Measurements from ENCODE around the gene TMEM109. TPM values are rescaled to one million over a fixed set of nuclear protein-coding genes. Genes with fewer than 3 reads are reported as not detected.

TMEM109 gene
- total and polyA plus RNA-seq, 5 donors = 103 to 119 (median 116) TPM

DNA sequence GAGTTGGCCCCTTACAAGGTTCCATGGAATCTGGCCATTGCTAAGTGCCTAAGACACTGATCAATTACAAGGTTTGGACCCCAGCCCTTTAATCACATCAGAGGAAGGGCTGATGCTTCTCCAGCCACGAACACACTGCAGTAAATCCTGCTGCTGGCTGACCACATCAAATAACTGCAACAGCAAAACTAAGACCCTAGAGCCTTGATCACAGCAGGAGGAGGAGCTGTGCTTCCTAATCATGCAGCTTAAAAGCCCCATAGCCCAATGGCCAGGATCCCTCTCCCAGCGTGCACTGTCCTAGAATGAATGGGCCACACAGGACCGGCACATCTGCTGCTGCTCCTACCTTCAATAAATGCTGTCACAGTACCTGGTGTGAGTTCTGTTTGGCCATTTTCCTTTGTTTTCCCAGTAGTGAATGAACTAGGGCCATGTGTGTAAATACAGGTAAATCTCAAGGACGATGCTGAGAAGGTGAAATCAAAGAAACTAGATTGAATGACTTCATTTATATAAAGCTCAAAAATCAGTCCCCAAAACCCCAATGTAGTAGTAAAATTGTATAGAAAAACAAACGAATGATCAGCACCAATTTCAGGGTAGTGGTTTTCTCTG, 33.9 kb upstream of the TMEM109 start:
- Histone ChIP-seq H3K4me1 (ENCODE audit: control insufficient read depth, insufficient read depth, low read length) (no peaks in the 10 kb centered on the region), H3K27me3 (ENCODE audit: control insufficient read depth, insufficient read depth) (no peaks in the 10 kb centered on the region), H3K4me3 (ENCODE audit: low read length) (no peak overlapping the region), H3K9me3 (ENCODE audit: control insufficient read depth, low read length) (no peaks in the 10 kb centered on the region), H3K27ac (ENCODE audit: low read length) (no peak overlapping the region)
- intact Hi-C loops (cut with DNase I) = no loop called here
- 91% methylated on average over 5 of the region's 5 CpGs for WGBS
- DNase-seq (peak in 1 of 3 donors; percentile 1), ATAC-seq (no peak)

DNA sequence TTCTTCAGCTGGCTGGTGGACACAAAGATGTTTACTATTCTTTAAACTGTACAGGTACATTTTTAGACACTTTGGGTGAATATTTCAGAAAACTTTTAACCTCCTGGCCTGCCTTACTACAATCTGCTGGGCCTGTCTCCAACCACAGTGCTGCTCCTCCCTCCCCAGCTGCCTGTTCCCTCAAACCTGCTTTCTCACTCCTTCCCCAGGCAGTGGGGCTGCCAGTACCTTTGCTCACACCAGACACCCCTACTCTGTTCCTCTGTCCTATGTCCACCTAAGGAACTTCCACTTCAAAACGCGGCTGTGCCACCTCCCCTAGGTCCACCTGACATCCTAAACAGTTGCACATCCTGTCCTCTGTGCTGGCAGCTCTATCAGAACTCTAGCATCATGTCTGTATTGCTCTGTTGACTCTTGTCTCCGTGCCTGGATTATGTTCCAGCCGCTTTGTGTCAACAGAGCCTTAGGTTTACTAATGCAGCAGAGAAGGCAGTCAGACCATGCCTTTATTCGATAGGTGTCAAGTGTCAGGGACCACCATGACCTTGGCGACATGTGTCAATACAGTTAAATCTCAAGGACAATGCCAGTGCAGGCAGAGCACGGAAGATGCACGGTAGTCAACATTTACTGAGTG, 33.2 kb upstream of the TMEM109 start:
- 82% methylated on average over 8 of the region's 8 CpGs for WGBS
- DNase-seq = peak in 1 of 3 donors; percentile 1
- no peak overlapping the region for H3K4me3 ChIP-seq (ENCODE audit: low read length)

DNA sequence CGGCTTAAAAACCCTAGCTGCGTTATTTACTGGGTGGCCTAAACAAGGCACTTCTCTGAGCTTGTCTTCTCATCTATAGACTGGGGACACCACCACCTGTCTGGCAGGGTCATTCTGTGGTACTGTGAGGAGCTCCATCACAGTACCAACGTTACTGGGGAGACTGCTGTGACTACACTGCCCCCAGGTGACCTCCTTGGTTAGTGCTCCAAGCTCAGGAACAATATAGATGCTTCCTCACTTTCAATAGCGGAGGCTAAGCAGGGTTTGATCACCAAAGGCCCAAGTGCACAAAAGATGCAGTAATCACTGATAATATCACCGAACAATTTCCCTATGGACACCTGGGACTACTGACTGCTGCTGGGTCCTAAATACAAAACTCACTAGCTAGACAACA, 26.4 kb upstream of the TMEM109 start:
- Histone ChIP-seq H3K27me3 (ENCODE audit: control insufficient read depth, insufficient read depth) (no peaks in the 10 kb centered on the region), H3K27ac (ENCODE audit: low read length) (no peak overlapping the region), H3K4me3 (ENCODE audit: low read length) (no peak overlapping the region), H3K4me1 (ENCODE audit: control insufficient read depth, insufficient read depth, low read length) (peaks cover 6% of the 10 kb centered on the region), H3K9me3 (ENCODE audit: control insufficient read depth, low read length) (no peaks in the 10 kb centered on the region)
- intact Hi-C loops (cut with DNase I) = loop anchor here in 1 of 4 donors (5.0 kb wide), 1 partner anchor 55 kb away; no protein-coding TSS in a partner anchor
- ATAC-seq (peak; percentile 72 to 73), DNase-seq (peak in 1 of 3 donors; percentile 55)
- 62% methylated on average over 5 of the region's 5 CpGs for WGBS

More for the DNA sequence above, 33.2 kb upstream of the TMEM109 start:
- Histone ChIP-seq H3K4me1 (ENCODE audit: control insufficient read depth, insufficient read depth, low read length) (no peaks in the 10 kb centered on the region), H3K27ac (ENCODE audit: low read length) (no peak overlapping the region), H3K9me3 (ENCODE audit: control insufficient read depth, low read length) (no peaks in the 10 kb centered on the region), H3K27me3 (ENCODE audit: control insufficient read depth, insufficient read depth) (no peaks in the 10 kb centered on the region)
- intact Hi-C loops (cut with DNase I) = no loop called here
- no peak for ATAC-seq

DNA sequence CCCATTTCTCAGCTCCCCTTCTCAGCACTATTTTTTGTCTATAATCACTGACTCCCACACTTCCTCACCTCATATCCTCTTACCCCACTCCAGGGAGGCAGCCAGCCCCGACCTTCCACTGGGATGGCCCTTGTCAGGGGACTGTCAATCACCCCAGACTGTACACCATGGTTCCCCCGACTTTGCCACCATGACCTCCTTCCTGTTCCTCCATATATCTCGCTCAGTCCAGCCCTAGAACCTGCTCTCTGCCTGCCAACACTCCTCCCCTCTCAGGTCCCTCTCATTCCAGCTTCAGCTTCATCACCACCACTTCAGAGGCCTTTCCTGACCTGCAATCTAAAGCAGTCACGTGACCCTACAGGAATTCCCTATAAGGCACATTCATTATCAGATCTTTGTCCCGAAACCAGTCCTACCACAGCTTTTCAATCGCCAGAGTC, 24.1 kb upstream of the TMEM109 start:
- H3K4me1 ChIP-seq (ENCODE audit: control insufficient read depth, insufficient read depth, low read length) = peaks cover 6% of the 10 kb centered on the region
- H3K9me3 ChIP-seq (ENCODE audit: control insufficient read depth, low read length) = no peaks in the 10 kb centered on the region
- no peak overlapping the region for H3K4me3 ChIP-seq (ENCODE audit: low read length)
- no peak overlapping the region for H3K27ac ChIP-seq (ENCODE audit: low read length)
- intact Hi-C loops (cut with DNase I) = loop anchor here in 1 of 4 donors (5.0 kb wide), 1 partner anchor 58 kb away; no protein-coding TSS in a partner anchor
- DNase-seq = no peak
- 60% methylated on average over 6 of the region's 6 CpGs for whole genome bisulfite sequencing
- H3K27me3 ChIP-seq (ENCODE audit: control insufficient read depth, insufficient read depth) = no peaks in the 10 kb centered on the region
- ATAC-seq = peak in 1 of 2 donors; percentile 15

DNA sequence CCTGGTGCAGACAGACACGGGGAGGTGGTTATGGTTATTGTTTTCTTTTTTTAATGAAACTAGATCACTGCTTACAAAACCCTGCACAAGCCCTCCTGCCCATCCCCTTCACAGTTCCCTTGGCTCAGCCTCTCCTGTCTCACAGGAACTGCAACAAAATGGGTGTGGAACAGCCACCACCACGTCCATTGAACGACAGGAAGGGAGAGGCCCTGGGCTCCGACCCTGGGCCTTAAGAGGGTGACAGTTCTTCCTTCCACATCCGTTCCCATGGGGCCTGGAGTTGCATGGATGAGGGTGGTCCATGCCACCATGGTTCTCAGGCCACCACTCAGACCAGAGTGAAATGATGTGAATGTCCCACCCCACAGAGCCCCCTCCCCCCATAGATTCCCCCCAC, 23.3 kb upstream of the TMEM109 start:
- 46% methylated on average over 5 of the region's 5 CpGs for WGBS
- no peak overlapping the region for H3K4me3 ChIP-seq (ENCODE audit: low read length)
- H3K27ac ChIP-seq (ENCODE audit: low read length) = no peak overlapping the region

DNA sequence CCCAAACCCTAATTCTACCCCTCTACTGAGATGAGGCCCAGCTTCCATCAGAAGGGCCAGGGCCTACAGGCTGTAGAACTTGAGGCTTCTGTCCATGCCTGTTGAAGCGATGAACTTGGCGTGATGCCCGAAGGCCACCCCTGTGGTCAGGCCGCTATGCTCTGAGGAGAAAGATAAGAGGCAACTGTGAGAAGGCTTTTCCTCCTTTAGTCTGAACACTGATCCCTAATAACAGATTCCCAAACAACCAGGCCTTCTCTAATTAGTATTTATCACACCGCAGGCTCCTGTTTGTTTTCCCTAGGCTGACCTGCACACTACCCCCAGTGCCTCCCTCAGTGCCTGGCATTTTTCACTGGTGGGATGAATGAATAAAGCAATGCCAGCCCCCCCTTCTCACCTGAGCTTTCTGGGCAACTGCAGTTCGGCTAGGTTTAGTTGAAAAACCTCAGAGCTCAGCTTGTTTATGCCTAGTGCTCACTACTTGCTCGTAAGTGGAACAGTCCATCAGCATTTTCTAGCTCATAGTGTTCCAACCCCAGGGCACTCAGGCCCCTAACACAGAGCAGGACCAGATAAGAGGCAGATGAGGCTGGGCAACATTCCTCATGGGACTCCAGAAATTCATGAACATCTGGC, 22.7 kb upstream of the TMEM109 start:
- intact Hi-C loops (cut with DNase I) = no loop called here
- H3K9me3 ChIP-seq (ENCODE audit: control insufficient read depth, low read length) = no peaks in the 10 kb centered on the region
- no peak overlapping the region for H3K27ac ChIP-seq (ENCODE audit: low read length)
- DNase-seq (peak; percentile 56 to 80 (median 80)), ATAC-seq (peak; percentile 43 to 63)
- H3K4me3 ChIP-seq (ENCODE audit: low read length) = no peak overlapping the region
- peaks cover 6% of the 10 kb centered on the region for H3K4me1 ChIP-seq (ENCODE audit: control insufficient read depth, insufficient read depth, low read length)
- WGBS = 57% methylated on average over 7 of the region's 7 CpGs
- H3K27me3 ChIP-seq (ENCODE audit: control insufficient read depth, insufficient read depth) = no peaks in the 10 kb centered on the region

More for the DNA sequence above, 23.3 kb upstream of the TMEM109 start:
- DNase-seq (peak in 1 of 3 donors; percentile 42), ATAC-seq (peak; percentile 54 to 89)
- Histone ChIP-seq H3K9me3 (ENCODE audit: control insufficient read depth, low read length) (no peaks in the 10 kb centered on the region), H3K27me3 (ENCODE audit: control insufficient read depth, insufficient read depth) (no peaks in the 10 kb centered on the region), H3K4me1 (ENCODE audit: control insufficient read depth, insufficient read depth, low read length) (peaks cover 6% of the 10 kb centered on the region)
- intact Hi-C loops (cut with DNase I) = no loop called here

- intact Hi-C loops (cut with DNase I) = loop anchor here in 1 of 4 donors (5.0 kb wide), 1 partner anchor 63 kb away; no protein-coding TSS in a partner anchor
- no peak for DNase-seq
- Histone ChIP-seq H3K4me1 (ENCODE audit: control insufficient read depth, insufficient read depth, low read length) (peaks cover 6% of the 10 kb centered on the region), H3K9me3 (ENCODE audit: control insufficient read depth, low read length) (no peaks in the 10 kb centered on the region), H3K27me3 (ENCODE audit: control insufficient read depth, insufficient read depth) (no peaks in the 10 kb centered on the region), H3K27ac (ENCODE audit: low read length) (no peak overlapping the region), H3K4me3 (ENCODE audit: low read length) (no peak overlapping the region)
- no peak for ATAC-seq
- WGBS = 89% methylated on average over 5 of the region's 5 CpGs
These were observed 18.3 kb upstream of the TMEM109 start for GRCh38 chr11:60895687-60896086.

- no peak overlapping the region for H3K27ac ChIP-seq (ENCODE audit: low read length)
- WGBS = 94% methylated on average over 4 of the region's 4 CpGs
- H3K27me3 ChIP-seq (ENCODE audit: control insufficient read depth, insufficient read depth) = no peaks in the 10 kb centered on the region
- intact Hi-C loops (cut with DNase I) = loop anchor here in 1 of 4 donors (5.0 kb wide), 1 partner anchor 65 kb away; no protein-coding TSS in a partner anchor
- H3K9me3 ChIP-seq (ENCODE audit: control insufficient read depth, low read length) = no peaks in the 10 kb centered on the region
- DNase-seq (no peak), ATAC-seq (no peak)
- no peak overlapping the region for H3K4me3 ChIP-seq (ENCODE audit: low read length)
- no peaks in the 10 kb centered on the region for H3K4me1 ChIP-seq (ENCODE audit: control insufficient read depth, insufficient read depth, low read length)
These were observed 16.5 kb upstream of the TMEM109 start for GRCh38 chr11:60897496-60897895.

DNA sequence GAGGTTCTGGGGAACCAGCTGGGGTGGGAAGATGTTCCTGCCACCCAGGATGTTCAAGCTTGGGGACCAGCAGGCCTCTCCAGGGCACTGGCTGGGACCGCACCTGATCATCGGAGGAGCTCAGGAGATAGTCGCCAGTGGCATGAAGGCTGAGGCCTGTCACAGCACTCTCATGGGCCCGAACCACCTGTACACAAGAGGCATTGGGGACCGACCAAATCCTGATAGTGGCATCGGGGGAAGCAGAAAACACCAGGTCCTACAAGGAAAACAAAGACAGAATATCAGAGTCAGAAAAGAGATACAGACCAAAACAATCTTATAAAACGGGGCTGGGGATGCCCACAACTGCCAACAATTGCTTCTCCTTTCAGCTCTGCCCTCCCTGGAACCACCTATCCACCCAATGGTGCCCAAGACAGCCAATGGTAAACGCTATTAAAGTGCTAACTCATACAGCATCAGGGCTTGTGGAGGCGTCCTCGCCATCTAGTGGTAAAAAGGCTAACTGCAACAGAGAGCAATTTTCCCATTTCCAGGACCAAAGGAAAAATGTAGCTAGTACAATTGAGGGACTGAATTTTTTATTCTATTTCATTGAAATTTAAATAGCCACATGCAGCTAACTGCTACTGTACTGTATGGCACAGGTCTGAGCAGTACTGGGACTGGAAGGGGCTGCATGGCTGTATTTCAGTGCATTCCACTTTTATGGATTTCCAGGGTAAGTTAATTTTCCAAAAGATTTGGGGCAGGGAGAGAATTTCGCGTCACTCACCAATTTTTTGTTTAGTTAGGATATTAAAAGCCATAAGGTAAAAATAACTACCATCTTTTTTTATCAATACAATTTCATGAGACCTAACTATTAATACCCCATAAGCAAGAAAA, 14.7 kb upstream of the TMEM109 start:
- WGBS = 59% methylated on average over 12 of the region's 12 CpGs
- intact Hi-C loops (cut with DNase I) = loop anchor here in 1 of 4 donors (5.0 kb wide), 1 partner anchor 67 kb away; no protein-coding TSS in a partner anchor
- DNase-seq (no peak), ATAC-seq (peak; percentile 62 to 77)
- Histone ChIP-seq H3K4me1 (ENCODE audit: control insufficient read depth, insufficient read depth, low read length) (no peaks in the 10 kb centered on the region), H3K27ac (ENCODE audit: low read length) (no peak overlapping the region), H3K4me3 (ENCODE audit: low read length) (no peak overlapping the region), H3K9me3 (ENCODE audit: control insufficient read depth, low read length) (no peaks in the 10 kb centered on the region), H3K27me3 (ENCODE audit: control insufficient read depth, insufficient read depth) (no peaks in the 10 kb centered on the region)

- peaks cover under 1% of the 10 kb centered on the region for H3K4me1 ChIP-seq (ENCODE audit: control insufficient read depth, insufficient read depth, low read length)
- H3K9me3 ChIP-seq (ENCODE audit: control insufficient read depth, low read length) = no peaks in the 10 kb centered on the region
- DNase-seq (no peak), ATAC-seq (no peak)
- intact Hi-C loops (cut with DNase I) = loop anchor here (5.0 kb wide), 2 partner anchors 63 to 68 kb away; no protein-coding TSS in a partner anchor
- no peaks in the 10 kb centered on the region for H3K27me3 ChIP-seq (ENCODE audit: control insufficient read depth, insufficient read depth)
- 75% methylated on average over 4 of the region's 4 CpGs for WGBS
- H3K4me3 ChIP-seq (ENCODE audit: low read length) = no peak overlapping the region
- no peak overlapping the region for H3K27ac ChIP-seq (ENCODE audit: low read length)
These were observed 14.0 kb upstream of the TMEM109 start for GRCh38 chr11:60899977-60900376.

All from right cardiac atrium (tissue), 5 donors.